ENCODE measurements around the gene NRAS.

Gene NRAS

GRCh38 chr1:114715952-114716303 lies 643 bp downstream of the NRAS start:
- Histone ChIP-seq H3F3A (ENCODE audit: insufficient read depth) (peaks cover 33% of the 10 kb centered on the region), H2AFZ (ENCODE audit: low read depth, low read length, severe bottlenecking) (no peak overlapping the region), H3K9me3 (ENCODE audit: insufficient read depth, low read length) (no peaks in the 10 kb centered on the region), H3K4me2 (ENCODE audit: low read depth, low read length, poor library complexity, severe bottlenecking) (peak overlapping the region; percentile 81), H3K9me2 (replicated peaks; ENCODE audit: insufficient read depth, low read length) (no peaks in the 10 kb centered on the region), H3K27me3 (ENCODE audit: low read length) (no peaks in the 10 kb centered on the region), H3K36me3 (ENCODE audit: low read length) (peaks cover 38% of the 10 kb centered on the region), H3K4me3 (ENCODE audit: insufficient read depth, low read length, poor library complexity, severe bottlenecking) (peak overlapping the region; percentile 95), H3K27ac (ENCODE audit: low read depth, low read length) (peak overlapping the region; percentile 73), H3K79me2 (ENCODE audit: insufficient read depth, low read length) (peaks cover 35% of the 10 kb centered on the region), H4K20me1 (ENCODE audit: low read depth, low read length) (no peaks in the 10 kb centered on the region), H3K9ac (ENCODE audit: low read length) (peak overlapping the region; percentile 94)
- TF ChIP-seq CTCF (IDR thresholded peaks at IDR 0.05; ENCODE audit: insufficient read depth, low read length, poor library complexity, severe bottlenecking): no peak
- TF ChIP-seq EZH2phosphoT487 (conservative IDR thresholded peaks at IDR 0.05; ENCODE audit: low read length): no peak

GRCh38 chr1:114712977-114713376 lies 3.6 kb downstream of the NRAS start:
- Histone ChIP-seq H3K27ac (ENCODE audit: low read depth, low read length) (no peak overlapping the region), H3K4me2 (ENCODE audit: low read depth, low read length, poor library complexity, severe bottlenecking) (no peak overlapping the region), H2AFZ (ENCODE audit: low read depth, low read length, severe bottlenecking) (no peak overlapping the region), H3K9ac (ENCODE audit: low read length) (no peak overlapping the region), H3K27me3 (ENCODE audit: low read length) (no peaks in the 10 kb centered on the region), H4K20me1 (ENCODE audit: low read depth, low read length) (no peaks in the 10 kb centered on the region), H3K9me3 (ENCODE audit: insufficient read depth, low read length) (no peaks in the 10 kb centered on the region), H3K9me2 (replicated peaks; ENCODE audit: insufficient read depth, low read length) (no peaks in the 10 kb centered on the region), H3K79me2 (ENCODE audit: insufficient read depth, low read length) (peaks cover 35% of the 10 kb centered on the region), H3K36me3 (ENCODE audit: low read length) (peaks cover 35% of the 10 kb centered on the region), H3K4me3 (ENCODE audit: insufficient read depth, low read length, poor library complexity, severe bottlenecking) (no peak overlapping the region), H3F3A (ENCODE audit: insufficient read depth) (peaks cover 12% of the 10 kb centered on the region)
- TF ChIP-seq CTCF (IDR thresholded peaks at IDR 0.05; ENCODE audit: insufficient read depth, low read length, poor library complexity, severe bottlenecking) (no peak), EZH2phosphoT487 (conservative IDR thresholded peaks at IDR 0.05; ENCODE audit: low read length) (no peak)

GRCh38 chr1:114710360-114710759 lies 6.2 kb downstream of the NRAS start:
- Histone ChIP-seq H3K9me2 (replicated peaks; ENCODE audit: insufficient read depth, low read length) (no peaks in the 10 kb centered on the region), H3K79me2 (ENCODE audit: insufficient read depth, low read length) (peaks cover 23% of the 10 kb centered on the region), H3F3A (ENCODE audit: insufficient read depth) (no peaks in the 10 kb centered on the region), H4K20me1 (ENCODE audit: low read depth, low read length) (no peaks in the 10 kb centered on the region), H3K27me3 (ENCODE audit: low read length) (no peaks in the 10 kb centered on the region), H3K9ac (ENCODE audit: low read length) (no peak overlapping the region), H3K4me3 (ENCODE audit: insufficient read depth, low read length, poor library complexity, severe bottlenecking) (no peak overlapping the region), H2AFZ (ENCODE audit: low read depth, low read length, severe bottlenecking) (no peak overlapping the region), H3K36me3 (ENCODE audit: low read length) (peaks cover 47% of the 10 kb centered on the region), H3K9me3 (ENCODE audit: insufficient read depth, low read length) (no peaks in the 10 kb centered on the region), H3K4me2 (ENCODE audit: low read depth, low read length, poor library complexity, severe bottlenecking) (no peak overlapping the region), H3K27ac (ENCODE audit: low read depth, low read length) (no peak overlapping the region)
- TF ChIP-seq EZH2phosphoT487 (conservative IDR thresholded peaks at IDR 0.05; ENCODE audit: low read length) (no peak), CTCF (IDR thresholded peaks at IDR 0.05; ENCODE audit: insufficient read depth, low read length, poor library complexity, severe bottlenecking) (no peak)

All from SU-DHL-6 (cell line).